ENCODE data around the gene ZNF514.
"Not testable (repeated sequence)": the region's sequence is repeated elsewhere in the genome, so short reads cannot be mapped to it uniquely, and the experiment has no call there.

Gene ZNF514

GRCh38 chr2:95192956-95193355, 33.3 kb upstream of the ZNF514 start:
- TF ChIP-seq, protein P1, sequence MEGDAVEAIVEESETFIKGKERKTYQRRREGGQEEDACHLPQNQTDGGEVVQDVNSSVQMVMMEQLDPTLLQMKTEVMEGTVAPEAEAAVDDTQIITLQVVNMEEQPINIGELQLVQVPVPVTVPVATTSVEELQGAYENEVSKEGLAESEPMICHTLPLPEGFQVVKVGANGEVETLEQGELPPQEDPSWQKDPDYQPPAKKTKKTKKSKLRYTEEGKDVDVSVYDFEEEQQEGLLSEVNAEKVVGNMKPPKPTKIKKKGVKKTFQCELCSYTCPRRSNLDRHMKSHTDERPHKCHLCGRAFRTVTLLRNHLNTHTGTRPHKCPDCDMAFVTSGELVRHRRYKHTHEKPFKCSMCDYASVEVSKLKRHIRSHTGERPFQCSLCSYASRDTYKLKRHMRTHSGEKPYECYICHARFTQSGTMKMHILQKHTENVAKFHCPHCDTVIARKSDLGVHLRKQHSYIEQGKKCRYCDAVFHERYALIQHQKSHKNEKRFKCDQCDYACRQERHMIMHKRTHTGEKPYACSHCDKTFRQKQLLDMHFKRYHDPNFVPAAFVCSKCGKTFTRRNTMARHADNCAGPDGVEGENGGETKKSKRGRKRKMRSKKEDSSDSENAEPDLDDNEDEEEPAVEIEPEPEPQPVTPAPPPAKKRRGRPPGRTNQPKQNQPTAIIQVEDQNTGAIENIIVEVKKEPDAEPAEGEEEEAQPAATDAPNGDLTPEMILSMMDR (IDR thresholded peaks at IDR 0.05; ENCODE audit: low read depth, low read length, missing control alignments), result peak; percentile 58
- not testable (repeated sequence) for H3K4me3 ChIP-seq (ENCODE audit: low read depth, low read length); DNase-seq (ENCODE audit: low read depth)

DNA sequence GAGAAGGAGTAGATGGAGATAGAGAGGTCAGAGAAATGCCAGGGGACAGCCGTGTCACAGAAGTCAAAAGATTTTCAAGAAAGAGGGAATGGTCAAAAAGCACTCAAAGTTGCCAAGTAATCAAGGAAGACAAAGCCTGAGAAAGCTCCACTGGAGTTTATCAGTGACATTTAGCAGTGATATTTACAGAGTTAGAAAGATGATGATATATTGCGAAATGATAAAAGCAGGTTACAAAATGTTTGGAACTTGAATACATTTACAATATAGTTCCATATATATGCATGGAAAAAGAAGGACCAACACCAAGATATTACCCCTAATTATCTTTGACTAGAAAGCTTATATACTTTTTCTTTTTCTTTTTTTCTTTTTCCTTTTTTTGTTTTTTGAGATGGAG, 26.3 kb upstream of the ZNF514 start:
- H3K4me3 ChIP-seq (ENCODE audit: low read depth, low read length), result no peak overlapping the region
- DNase-seq (ENCODE audit: low read depth), result no peak
- TF ChIP-seq, protein P1 (IDR thresholded peaks at IDR 0.05; ENCODE audit: low read depth, low read length, missing control alignments), result no peak

DNA sequence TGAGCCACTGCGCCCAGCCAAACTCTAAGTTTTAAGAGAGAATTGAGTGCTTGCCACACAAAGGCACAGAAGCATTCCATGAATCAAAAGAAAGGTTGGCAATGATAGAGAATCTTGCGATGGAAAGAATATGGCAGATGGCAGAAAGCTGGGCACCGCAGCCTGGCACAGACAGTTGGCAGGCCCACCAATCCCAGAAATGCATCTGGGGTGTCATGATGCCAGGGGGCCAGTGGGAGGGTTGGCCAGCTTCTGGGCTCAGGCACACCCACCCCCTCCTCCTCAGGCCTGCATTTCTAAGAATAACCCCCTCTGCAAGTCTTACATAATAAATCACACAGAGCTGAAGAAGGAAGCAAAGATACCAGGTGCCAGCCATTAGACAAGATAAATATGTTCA, 25.5 kb upstream of the ZNF514 start:
- DNase-seq (ENCODE audit: low read depth), result no peak
- TF ChIP-seq, protein P1 (IDR thresholded peaks at IDR 0.05; ENCODE audit: low read depth, low read length, missing control alignments), result no peak
- no peak overlapping the region for H3K4me3 ChIP-seq (ENCODE audit: low read depth, low read length)

GRCh38 chr2:95181774-95182173, 22.1 kb upstream of the ZNF514 start:
- DNase-seq (ENCODE audit: low read depth), result no peak
- TF ChIP-seq, protein P1 (IDR thresholded peaks at IDR 0.05; ENCODE audit: low read depth, low read length, missing control alignments), result no peak
- no peak overlapping the region for H3K4me3 ChIP-seq (ENCODE audit: low read depth, low read length)

DNA sequence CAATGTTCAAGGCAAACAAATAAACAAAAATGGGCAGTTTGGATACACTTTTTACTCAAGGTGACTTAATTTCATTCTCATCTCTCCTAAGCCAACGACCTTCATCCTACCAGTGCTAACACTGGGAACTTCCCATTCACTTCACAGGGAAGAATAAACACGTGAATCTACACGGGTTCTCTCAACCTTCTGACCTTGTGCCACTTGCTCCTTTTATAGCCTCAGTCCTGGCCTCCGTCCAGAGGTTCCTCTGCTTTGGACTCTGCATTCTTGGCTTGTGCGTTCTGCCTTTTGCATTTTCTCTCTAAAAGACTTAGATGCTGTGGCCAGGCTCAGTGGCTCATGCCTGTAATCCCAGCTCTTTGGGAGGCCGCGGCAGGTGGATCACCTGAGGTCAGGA, 19.8 kb upstream of the ZNF514 start:
- no peak for DNase-seq (ENCODE audit: low read depth)

GRCh38 chr2:95174031-95174542, 14.4 kb upstream of the ZNF514 start:
- no peak overlapping the region for H3K4me3 ChIP-seq (ENCODE audit: low read depth, low read length)

More for the DNA sequence above, 19.8 kb upstream of the ZNF514 start:
- H3K4me3 ChIP-seq (ENCODE audit: low read depth, low read length), result no peak overlapping the region
- TF ChIP-seq, protein P1 (IDR thresholded peaks at IDR 0.05; ENCODE audit: low read depth, low read length, missing control alignments), result no peak

DNA sequence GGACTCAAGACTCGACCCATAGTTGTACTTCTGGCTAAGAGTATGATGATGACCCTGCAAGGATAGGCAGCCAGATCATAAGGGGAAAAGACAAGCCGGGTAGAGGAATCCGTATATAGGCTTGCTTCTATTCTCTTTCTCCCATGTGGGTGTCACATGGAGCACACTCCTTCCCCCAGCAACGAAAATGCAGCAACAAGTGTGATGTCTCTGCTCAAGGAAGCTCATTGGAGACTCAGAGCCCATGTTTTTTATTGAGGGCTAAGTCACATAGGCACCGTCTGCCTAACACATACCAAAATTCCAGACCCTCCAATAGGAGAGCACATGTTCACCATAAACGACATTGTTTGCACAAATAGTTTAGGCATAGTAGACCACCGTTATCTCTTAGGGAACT, 12.3 kb upstream of the ZNF514 start:
- DNase-seq (ENCODE audit: low read depth), result no peak
- TF ChIP-seq, protein P1 (IDR thresholded peaks at IDR 0.05; ENCODE audit: low read depth, low read length, missing control alignments), result no peak
- no peak overlapping the region for H3K4me3 ChIP-seq (ENCODE audit: low read depth, low read length)

More at GRCh38 chr2:95174031-95174542, 14.4 kb upstream of the ZNF514 start:
- DNase-seq (ENCODE audit: low read depth), result no peak
- TF ChIP-seq, protein P1 (IDR thresholded peaks at IDR 0.05; ENCODE audit: low read depth, low read length, missing control alignments), result no peak

Measured in GM12864 (cell line).